SK-N-SH (cell line): Measurements from ENCODE around the gene TMEM69.

Experiments
- CTCF ChIP-seq: fragments of 200-600 bp; sonication (generic); IDR thresholded peaks from 2 replicates; pipeline ENCODE4 v1.6.1; 2017; ENCODE audit warnings: antibody characterized with exemption, mild to moderate bottlenecking, moderate library complexity
- FOXM1 ChIP-seq: IDR thresholded peaks from 2 replicates; pipeline ENCODE4 v1.4.0; 2012; ENCODE audit warnings: low read depth, mild to moderate bottlenecking
- RAD21 ChIP-seq: IDR thresholded peaks from 2 replicates; pipeline ENCODE4 v1.6.1; 2012; ENCODE audit warnings: mild to moderate bottlenecking, low read length
- RXRA ChIP-seq: IDR thresholded peaks from 2 replicates; pipeline ENCODE4 v1.4.0; 2012; ENCODE audit warnings: low read depth, mild to moderate bottlenecking, borderline replicate concordance
- TF ChIP-seq, protein P1 (sequence below): IDR thresholded peaks from 2 replicates; pipeline ENCODE4 v1.4.0; 2012; ENCODE audit warnings: low read depth

DNA sequence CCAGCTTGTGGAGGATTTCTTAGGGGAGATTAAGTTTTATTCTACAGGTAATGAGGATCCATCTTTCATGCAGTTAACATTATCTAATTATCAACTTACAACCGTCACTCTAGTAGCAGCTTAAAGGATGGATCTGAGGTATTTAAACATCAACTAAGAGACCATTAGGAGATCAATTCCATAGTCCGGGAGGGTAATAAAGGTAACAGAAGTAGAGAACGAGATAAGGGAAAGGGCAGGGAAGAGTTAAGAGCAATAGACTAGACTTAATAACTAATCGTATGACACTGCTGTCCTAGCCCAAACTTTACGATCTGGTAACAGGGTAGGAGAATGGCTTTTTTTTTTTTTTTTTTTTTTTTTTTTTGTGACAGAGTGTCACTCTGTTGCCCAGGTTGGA lies 44.7 kb upstream of the TMEM69 start:
- no peak for TF ChIP-seq CTCF
- no peak for TF ChIP-seq FOXM1
- TF ChIP-seq, protein P1, sequence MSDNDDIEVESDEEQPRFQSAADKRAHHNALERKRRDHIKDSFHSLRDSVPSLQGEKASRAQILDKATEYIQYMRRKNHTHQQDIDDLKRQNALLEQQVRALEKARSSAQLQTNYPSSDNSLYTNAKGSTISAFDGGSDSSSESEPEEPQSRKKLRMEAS, result no peak
- TF ChIP-seq RAD21, result no peak
- TF ChIP-seq RXRA, result no peak
